ENCODE measurements around the gene CRB2.

CRB2 gene

GRCh38 chr9:123355761-123356431, at the start of gene CRB2:
TSS of gene CRB2 (plus strand) at chr9:123356197. CDS start at chr9:123356261, 64 bp downstream.
- DNase-seq (ENCODE audit: extremely low read depth in 1 of 2, low read depth in 1 of 2), result no peak

GRCh38 chr9:123309611-123310010, 46.4 kb upstream of the CRB2 start:
- no peak for DNase-seq (ENCODE audit: extremely low read depth in 1 of 2, low read depth in 1 of 2)

GRCh38 chr9:123310551-123311249, 45.3 kb upstream of the CRB2 start:
- no peak for DNase-seq (ENCODE audit: extremely low read depth in 1 of 2, low read depth in 1 of 2)

GRCh38 chr9:123311250-123311752, 44.7 kb upstream of the CRB2 start:
- DNase-seq (ENCODE audit: extremely low read depth in 1 of 2, low read depth in 1 of 2), result no peak

GRCh38 chr9:123312306-123312877, 43.6 kb upstream of the CRB2 start:
- DNase-seq (ENCODE audit: extremely low read depth in 1 of 2, low read depth in 1 of 2), result no peak

GRCh38 chr9:123314617-123315016, 41.4 kb upstream of the CRB2 start:
- DNase-seq (ENCODE audit: extremely low read depth in 1 of 2, low read depth in 1 of 2), result no peak

- no peak for DNase-seq (ENCODE audit: extremely low read depth in 1 of 2, low read depth in 1 of 2)
Measured at GRCh38 chr9:123315635-123316034, 40.4 kb upstream of the CRB2 start.

GRCh38 chr9:123316053-123316718, 39.8 kb upstream of the CRB2 start:
- DNase-seq (ENCODE audit: extremely low read depth in 1 of 2, low read depth in 1 of 2), result no peak

GRCh38 chr9:123318202-123318601, 37.8 kb upstream of the CRB2 start:
- DNase-seq (ENCODE audit: extremely low read depth in 1 of 2, low read depth in 1 of 2), result no peak

- DNase-seq (ENCODE audit: extremely low read depth in 1 of 2, low read depth in 1 of 2), result no peak
Measured at GRCh38 chr9:123318961-123319421, 37.0 kb upstream of the CRB2 start.

- no peak for DNase-seq (ENCODE audit: extremely low read depth in 1 of 2, low read depth in 1 of 2)
Measured at GRCh38 chr9:123319541-123320339, 36.3 kb upstream of the CRB2 start.

GRCh38 chr9:123320814-123321213, 35.2 kb upstream of the CRB2 start:
- DNase-seq (ENCODE audit: extremely low read depth in 1 of 2, low read depth in 1 of 2), result no peak

- DNase-seq (ENCODE audit: extremely low read depth in 1 of 2, low read depth in 1 of 2), result no peak
Measured at GRCh38 chr9:123321616-123322272, 34.3 kb upstream of the CRB2 start.

GRCh38 chr9:123322273-123323195, 33.5 kb upstream of the CRB2 start:
- peak; percentile 38 to 40 for DNase-seq (ENCODE audit: extremely low read depth in 1 of 2, low read depth in 1 of 2)

- no peak for DNase-seq (ENCODE audit: extremely low read depth in 1 of 2, low read depth in 1 of 2)
Measured at GRCh38 chr9:123323196-123324013, 32.6 kb upstream of the CRB2 start.

GRCh38 chr9:123324767-123325183, 31.2 kb upstream of the CRB2 start:
- no peak for DNase-seq (ENCODE audit: extremely low read depth in 1 of 2, low read depth in 1 of 2)

GRCh38 chr9:123326187-123326586, 29.8 kb upstream of the CRB2 start:
- no peak for DNase-seq (ENCODE audit: extremely low read depth in 1 of 2, low read depth in 1 of 2)

- DNase-seq (ENCODE audit: extremely low read depth in 1 of 2, low read depth in 1 of 2), result no peak
Measured at GRCh38 chr9:123326662-123327093, 29.3 kb upstream of the CRB2 start.
